PC-9 (cell line): ENCODE results near the gene LGI2. TPM values are rescaled to one million over a fixed set of nuclear protein-coding genes. Genes with fewer than 3 reads are reported as not detected.
"Not testable (repeated sequence)": the region's sequence is repeated elsewhere in the genome, so short reads cannot be mapped to it uniquely, and the experiment has no call there.

Source experiments
- BruUV-seq: library from RNA; stranded (reverse); fragments of 400-500 nt; replicated peaks from 2 replicates; lab custom pipeline; 2021; lab: Mats Ljungman, UMichigan
- CTCF ChIA-PET: fragments of 300-600 bp; sonication (Branson Sonifier 250); formaldehyde crosslinking; loops from one replicate; lab custom pipeline; 2022; ENCODE audit warnings: antibody characterized with exemption; lab: Charles Lee
- POLR2A ChIA-PET: fragments of 300-600 bp; sonication (Branson Sonifier 250); formaldehyde crosslinking; loops from one replicate; lab custom pipeline; 2022; ENCODE audit warnings: antibody characterized with exemption; ENCODE audit not compliant: unreplicated experiment; lab: Charles Lee
- DNase-seq, 2 experiments: peaks; one replicate each; pipeline versions ENCODE4 v3.0.0 to v3.0.0-alpha.2; 2015 to 2022; ENCODE audit warnings: mixed read lengths in 1 of 2
- H2AFZ ChIP-seq: fragments of 200-600 bp; sonication (generic); 2 replicates; pipeline ENCODE4 v1.8.1; 2017; ENCODE audit warnings: antibody characterized with exemption
- H3F3A ChIP-seq: fragments of 200-600 bp; sonication (generic); 2 replicates; pipeline ENCODE4 v1.8.1; 2017; ENCODE audit warnings: antibody characterized with exemption, mild to moderate bottlenecking, low read depth; ENCODE audit not compliant: insufficient read depth
- H3K27ac ChIP-seq: fragments of 200-600 bp; sonication (generic); 2 replicates; pipeline ENCODE4 v1.6.1; 2016; ENCODE audit warnings: mixed run types
- H3K27me3 ChIP-seq: fragments of 200-600 bp; sonication (generic); 2 replicates; pipeline ENCODE4 v1.6.1; 2016; ENCODE audit warnings: low read depth, mixed run types; ENCODE audit not compliant: insufficient read depth
- H3K36me3 ChIP-seq: fragments of 200-600 bp; sonication (generic); 2 replicates; pipeline ENCODE4 v1.6.1; 2016; ENCODE audit warnings: low read depth, mixed run types
- H3K4me1 ChIP-seq: fragments of 200-600 bp; sonication (generic); replicated peaks from 2 replicates; pipeline ENCODE4 v1.6.1; 2016; ENCODE audit warnings: mixed run types; ENCODE audit not compliant: insufficient read depth
- H3K4me2 ChIP-seq: fragments of 200-600 bp; sonication (generic); 2 replicates; pipeline ENCODE4 v1.6.1; 2017; ENCODE audit warnings: mixed run types
- H3K4me3 ChIP-seq: fragments of 200-600 bp; sonication (generic); 2 replicates; pipeline ENCODE4 v1.6.1; 2016; ENCODE audit warnings: mixed run types
- H3K79me2 ChIP-seq: fragments of 200-600 bp; sonication (generic); 2 replicates; pipeline ENCODE4 v1.6.1; 2017; ENCODE audit warnings: low read depth, mixed run types
- H3K9me2 ChIP-seq: fragments of 200-600 bp; sonication (generic); 2 replicates; pipeline ENCODE4 v1.8.1; 2017; ENCODE audit warnings: mild to moderate bottlenecking; ENCODE audit not compliant: insufficient read depth
- H3K9me3 ChIP-seq: fragments of 200-600 bp; sonication (generic); 2 replicates; pipeline ENCODE4 v1.8.1; 2016; ENCODE audit warnings: low read depth; ENCODE audit not compliant: insufficient read depth
- H4K20me1 ChIP-seq: fragments of 200-600 bp; sonication (generic); 2 replicates; pipeline ENCODE4 v1.8.1; 2017; ENCODE audit not compliant: insufficient read depth
- CTCF ChIP-seq: fragments of 200-600 bp; sonication (generic); conservative IDR thresholded peaks from 2 replicates; pipeline ENCODE4 v1.6.1; 2017; ENCODE audit warnings: mixed run types, antibody characterized with exemption, mild to moderate bottlenecking, moderate library complexity
- EZH2 ChIP-seq: fragments of 200-600 bp; sonication (generic); IDR thresholded peaks from 2 replicates; pipeline ENCODE4 v1.8.0; 2017; ENCODE audit warnings: antibody characterized with exemption, low read depth
- intact Hi-C: fragments of 100-400 bp; cut with micrococcal nuclease; formaldehyde crosslinking; loops from one replicate; pipeline ENCODE4 v1.10.0; 2022; ENCODE audit not compliant: unreplicated experiment
- total RNA-seq: library from RNA; stranded (reverse); gene quantifications from 2 replicates; pipeline ENCODE4 v1.2.3, GENCODE V29; 2021

LGI2 gene
- total RNA-seq, 1 experiment from 2014 or later, result not detected

- no peaks in the 10 kb centered on the region for H3K27me3 ChIP-seq
- H3K9me3 ChIP-seq, result no peaks in the 10 kb centered on the region
- TF ChIP-seq EZH2 (no peak), CTCF (no peak)
- H3K79me2 ChIP-seq, result no peaks in the 10 kb centered on the region
- H3F3A ChIP-seq, result no peaks in the 10 kb centered on the region
- no peak overlapping the region for H3K4me3 ChIP-seq
- H3K27ac ChIP-seq, result no peak overlapping the region
- no peaks in the 10 kb centered on the region for H3K9me2 ChIP-seq
- CTCF ChIA-PET, result no interaction called here
- intact Hi-C loops, result no loop called here
- H3K4me2 ChIP-seq, result no peak overlapping the region
- no TSS peak for BruUV-seq
- H2AFZ ChIP-seq, result no peak overlapping the region
- POLR2A ChIA-PET, result no interaction called here
- no peaks in the 10 kb centered on the region for H3K4me1 ChIP-seq
- DNase-seq, result no peak
- no peaks in the 10 kb centered on the region for H4K20me1 ChIP-seq
- no peaks in the 10 kb centered on the region for H3K36me3 ChIP-seq
These were observed 35.3 kb upstream of the LGI2 start for GRCh38 chr4:25065932-25066590.

GRCh38 chr4:25065431-25065858 is 34.7 kb upstream of the LGI2 start:
- no peak for DNase-seq
- no peak for TF ChIP-seq CTCF
- TF ChIP-seq EZH2, result no peak
- Histone ChIP-seq H3K79me2 (no peaks in the 10 kb centered on the region), H3K4me3 (no peak overlapping the region), H3K36me3 (no peaks in the 10 kb centered on the region), H3K27me3 (no peaks in the 10 kb centered on the region), H3K9me3 (no peaks in the 10 kb centered on the region), H3K4me1 (no peaks in the 10 kb centered on the region), H4K20me1 (no peaks in the 10 kb centered on the region), H3K9me2 (no peaks in the 10 kb centered on the region), H3F3A (no peaks in the 10 kb centered on the region), H2AFZ (no peak overlapping the region), H3K4me2 (no peak overlapping the region), H3K27ac (no peak overlapping the region)
- no TSS peak for BruUV-seq
- POLR2A ChIA-PET, result no interaction called here
- CTCF ChIA-PET, result no interaction called here
- intact Hi-C loops, result no loop called here

- DNase-seq, H2AFZ ChIP-seq, H3K36me3 ChIP-seq, H3K4me2 ChIP-seq, H4K20me1 ChIP-seq, H3K9me3 ChIP-seq, H3K27ac ChIP-seq, H3F3A ChIP-seq, H3K27me3 ChIP-seq, BruUV-seq, H3K9me2 ChIP-seq, H3K4me3 ChIP-seq, H3K79me2 ChIP-seq, CTCF ChIA-PET, intact Hi-C loops, H3K4me1 ChIP-seq: not testable (repeated sequence)
- POLR2A ChIA-PET, result interaction anchor here (0.5 kb wide), 1 partner anchor 80 kb away, joined by 4 read pairs; no protein-coding TSS in a partner anchor
These were observed 33.7 kb upstream of the LGI2 start for GRCh38 chr4:25064447-25064846.

- DNase-seq, result no peak
- H2AFZ ChIP-seq, result no peak overlapping the region
- H3K4me3 ChIP-seq, result no peak overlapping the region
- ChIA-PET POLR2A (no interaction called here), CTCF (no interaction called here)
- no TSS peak for BruUV-seq
- H3K27me3 ChIP-seq, result no peaks in the 10 kb centered on the region
- H3F3A ChIP-seq, result no peaks in the 10 kb centered on the region
- no peaks in the 10 kb centered on the region for H3K9me2 ChIP-seq
- TF ChIP-seq CTCF, result no peak
- no peak overlapping the region for H3K4me2 ChIP-seq
- no peaks in the 10 kb centered on the region for H3K36me3 ChIP-seq
- H3K79me2 ChIP-seq, result no peaks in the 10 kb centered on the region
- H3K4me1 ChIP-seq, result no peaks in the 10 kb centered on the region
- H4K20me1 ChIP-seq, result no peaks in the 10 kb centered on the region
- H3K9me3 ChIP-seq, result no peaks in the 10 kb centered on the region
- H3K27ac ChIP-seq, result no peak overlapping the region
- intact Hi-C loops, result no loop called here
These were observed 32.4 kb upstream of the LGI2 start for GRCh38 chr4:25063116-25063515.
